Skin of body (tissue), 2 donors: Measurements from ENCODE around the gene NUDT4. TPM values are rescaled to one million over a fixed set of nuclear protein-coding genes. Genes with fewer than 3 reads are reported as not detected.
"Not testable (repeated sequence)": the region's sequence is repeated elsewhere in the genome, so short reads cannot be mapped to it uniquely, and the experiment has no call there.

Experiments used
- DNase-seq: peaks from one replicate; lab custom pipeline; 2025; lab: John Stamatoyannopoulos, UW
- total RNA-seq: library from RNA; depleted of rRNA; stranded (reverse); fragments of >200 nt; gene quantifications from one replicate; pipeline ENCODE4 v1.2.3, GENCODE V29; 2014

The NUDT4 gene
- total RNA-seq, 1 donor from 2014 or later = 54.1 TPM

- DNase-seq = no peak
These were observed 11.3 kb upstream of the NUDT4 start for GRCh38 chr12:93366422-93366821.

GRCh38 chr12:93368766-93369165 is 9.0 kb upstream of the NUDT4 start:
- DNase-seq = no peak

- no peak for DNase-seq
These were observed 8.2 kb upstream of the NUDT4 start for GRCh38 chr12:93369505-93369904.

- no peak for DNase-seq
These were observed 6.8 kb upstream of the NUDT4 start for GRCh38 chr12:93370947-93371346.

GRCh38 chr12:93373961-93374656 is 3.6 kb upstream of the NUDT4 start:
- no peak for DNase-seq

GRCh38 chr12:93375906-93376305 is 1.8 kb upstream of the NUDT4 start:
- no peak for DNase-seq

- no peak for DNase-seq
These were observed 1.1 kb upstream of the NUDT4 start for GRCh38 chr12:93376436-93377251.

GRCh38 chr12:93378196-93378997 is 672 bp downstream of the NUDT4 start:
- DNase-seq = peak; percentile 87

GRCh38 chr12:93378998-93379325 is 1.2 kb downstream of the NUDT4 start:
- DNase-seq = peak; percentile 87

- DNase-seq = peak; percentile 44
These were observed 1.7 kb downstream of the NUDT4 start for GRCh38 chr12:93379326-93379980.

- peak; percentile 55 for DNase-seq
These were observed 2.2 kb downstream of the NUDT4 start for GRCh38 chr12:93379981-93380361.

- DNase-seq = peak; percentile 77
These were observed 2.9 kb downstream of the NUDT4 start for GRCh38 chr12:93380480-93381121.

GRCh38 chr12:93381161-93381975 is 3.6 kb downstream of the NUDT4 start:
- no peak for DNase-seq

GRCh38 chr12:93381976-93382437 is 4.3 kb downstream of the NUDT4 start:
- not testable (repeated sequence) for DNase-seq

- DNase-seq = no peak
These were observed 10.1 kb downstream of the NUDT4 start for GRCh38 chr12:93387780-93388179.

- no peak for DNase-seq
These were observed 12.3 kb downstream of the NUDT4 start for GRCh38 chr12:93390031-93390430.

GRCh38 chr12:93390549-93391297 is 13.0 kb downstream of the NUDT4 start:
- no peak for DNase-seq

- no peak for DNase-seq
These were observed 15.7 kb downstream of the NUDT4 start for GRCh38 chr12:93393425-93393824.

- DNase-seq = no peak
These were observed 19.7 kb downstream of the NUDT4 start for GRCh38 chr12:93397412-93397811.
